Stimulated activated naive CD8-positive, alpha-beta T cell treated with anti-CD3 and anti-CD28 coated beads, Interleukin-15, Interleukin-2, amounts not matched to agents 100 ng/mL and 50 ng/mL, for 24 hours (primary cell): ENCODE results near the gene BTBD17.

ENCODE experiments used
- H3K27ac Mint-ChIP-seq: one replicate; pipeline ENCODE4 v1.8.0; 2021; ENCODE audit warnings: mild to moderate bottlenecking, mixed read lengths
- H3K27me3 Mint-ChIP-seq: one replicate; pipeline ENCODE4 v1.8.0; 2021; ENCODE audit warnings: mixed read lengths
- H3K36me3 Mint-ChIP-seq: one replicate; pipeline ENCODE4 v1.8.0; 2021; ENCODE audit warnings: low read depth, mixed read lengths
- H3K4me1 Mint-ChIP-seq: one replicate; pipeline ENCODE4 v1.8.0; 2021; ENCODE audit warnings: low read depth, mixed read lengths
- H3K4me3 Mint-ChIP-seq: one replicate; pipeline ENCODE4 v1.8.0; 2021; ENCODE audit warnings: mild to moderate bottlenecking, mixed read lengths
- H3K9me3 Mint-ChIP-seq: one replicate; pipeline ENCODE4 v1.8.0; 2021; ENCODE audit warnings: mixed read lengths

The BTBD17 gene

GRCh38 chr17:74339537-74340195, 22.0 kb downstream of the BTBD17 start:
- no peaks in the 10 kb centered on the region for H3K4me1 Mint-ChIP-seq
- no peaks in the 10 kb centered on the region for H3K9me3 Mint-ChIP-seq
- no peak overlapping the region for H3K4me3 Mint-ChIP-seq
- H3K27ac Mint-ChIP-seq, result no peak overlapping the region
- no peaks in the 10 kb centered on the region for H3K36me3 Mint-ChIP-seq
- no peaks in the 10 kb centered on the region for H3K27me3 Mint-ChIP-seq

GRCh38 chr17:74337834-74338500, 23.7 kb downstream of the BTBD17 start:
- H3K4me1 Mint-ChIP-seq, result no peaks in the 10 kb centered on the region
- no peak overlapping the region for H3K4me3 Mint-ChIP-seq
- H3K27me3 Mint-ChIP-seq, result no peaks in the 10 kb centered on the region
- H3K9me3 Mint-ChIP-seq, result no peaks in the 10 kb centered on the region
- H3K27ac Mint-ChIP-seq, result no peak overlapping the region
- no peaks in the 10 kb centered on the region for H3K36me3 Mint-ChIP-seq

- no peaks in the 10 kb centered on the region for H3K4me1 Mint-ChIP-seq
These were observed 25.4 kb downstream of the BTBD17 start for GRCh38 chr17:74336307-74336706.

GRCh38 chr17:74335529-74336062, 26.1 kb downstream of the BTBD17 start:
- Mint-ChIP-seq H3K36me3 (no peaks in the 10 kb centered on the region), H3K4me1 (no peaks in the 10 kb centered on the region), H3K4me3 (no peak overlapping the region), H3K9me3 (no peaks in the 10 kb centered on the region), H3K27me3 (no peaks in the 10 kb centered on the region), H3K27ac (no peak overlapping the region)

More at GRCh38 chr17:74336307-74336706, 25.4 kb downstream of the BTBD17 start:
- H3K27ac Mint-ChIP-seq, result no peak overlapping the region
- H3K9me3 Mint-ChIP-seq, result no peaks in the 10 kb centered on the region
- H3K4me3 Mint-ChIP-seq, result no peak overlapping the region
- H3K27me3 Mint-ChIP-seq, result no peaks in the 10 kb centered on the region
- no peaks in the 10 kb centered on the region for H3K36me3 Mint-ChIP-seq

GRCh38 chr17:74334393-74335039, 27.2 kb downstream of the BTBD17 start:
- Mint-ChIP-seq H3K4me1 (no peaks in the 10 kb centered on the region), H3K4me3 (no peak overlapping the region), H3K27ac (no peak overlapping the region), H3K27me3 (no peaks in the 10 kb centered on the region), H3K9me3 (no peaks in the 10 kb centered on the region), H3K36me3 (no peaks in the 10 kb centered on the region)

GRCh38 chr17:74332763-74333283, 28.8 kb downstream of the BTBD17 start:
- Mint-ChIP-seq H3K9me3 (no peaks in the 10 kb centered on the region), H3K27me3 (no peaks in the 10 kb centered on the region), H3K4me1 (no peaks in the 10 kb centered on the region), H3K27ac (no peak overlapping the region), H3K36me3 (no peaks in the 10 kb centered on the region), H3K4me3 (no peak overlapping the region)

- Mint-ChIP-seq H3K27ac (no peak overlapping the region), H3K4me3 (no peak overlapping the region), H3K4me1 (peaks cover 3% of the 10 kb centered on the region), H3K9me3 (no peaks in the 10 kb centered on the region), H3K36me3 (no peaks in the 10 kb centered on the region), H3K27me3 (no peaks in the 10 kb centered on the region)
These were observed 29.5 kb downstream of the BTBD17 start for GRCh38 chr17:74332017-74332650.

GRCh38 chr17:74330446-74330845, 31.2 kb downstream of the BTBD17 start:
- Mint-ChIP-seq H3K27ac (no peak overlapping the region), H3K4me1 (peaks cover 13% of the 10 kb centered on the region), H3K9me3 (no peaks in the 10 kb centered on the region), H3K36me3 (no peaks in the 10 kb centered on the region), H3K4me3 (no peak overlapping the region), H3K27me3 (peaks cover 6% of the 10 kb centered on the region)

GRCh38 chr17:74329378-74329777, 32.3 kb downstream of the BTBD17 start:
- Mint-ChIP-seq H3K36me3 (no peaks in the 10 kb centered on the region), H3K4me3 (no peak overlapping the region), H3K4me1 (peaks cover 18% of the 10 kb centered on the region), H3K27ac (no peak overlapping the region), H3K9me3 (no peaks in the 10 kb centered on the region), H3K27me3 (peaks cover 15% of the 10 kb centered on the region)

GRCh38 chr17:74328487-74328886, 33.2 kb downstream of the BTBD17 start:
- Mint-ChIP-seq H3K36me3 (no peaks in the 10 kb centered on the region), H3K27ac (no peak overlapping the region), H3K4me1 (peaks cover 18% of the 10 kb centered on the region), H3K9me3 (no peaks in the 10 kb centered on the region), H3K27me3 (peaks cover 19% of the 10 kb centered on the region), H3K4me3 (no peak overlapping the region)

- Mint-ChIP-seq H3K36me3 (no peaks in the 10 kb centered on the region), H3K4me1 (peaks cover 18% of the 10 kb centered on the region), H3K27ac (no peak overlapping the region), H3K27me3 (peaks cover 30% of the 10 kb centered on the region), H3K4me3 (peak overlapping the region; percentile 39), H3K9me3 (no peaks in the 10 kb centered on the region)
These were observed 35.2 kb downstream of the BTBD17 start for GRCh38 chr17:74326506-74326905.

- no peaks in the 10 kb centered on the region for H3K36me3 Mint-ChIP-seq
- peaks cover 32% of the 10 kb centered on the region for H3K27me3 Mint-ChIP-seq
- H3K27ac Mint-ChIP-seq, result no peak within 1 kb of the TSS
- no peaks in the 10 kb centered on the region for H3K9me3 Mint-ChIP-seq
- peak within 1 kb of the TSS; percentile 39 for H3K4me3 Mint-ChIP-seq
- H3K4me1 Mint-ChIP-seq, result peaks cover 18% of the 10 kb centered on the region
These were observed 35.8 kb downstream of the BTBD17 start, which contains the start of gene KIF19 for GRCh38 chr17:74325743-74326379. Gene KIF19 (plus strand): TSS chr17:74326226. CDS start chr17:74326350, 124 bp downstream.

GRCh38 chr17:74325376-74325742, 36.3 kb downstream of the BTBD17 start:
- Mint-ChIP-seq H3K27me3 (peaks cover 32% of the 10 kb centered on the region), H3K36me3 (no peaks in the 10 kb centered on the region), H3K4me1 (peaks cover 18% of the 10 kb centered on the region), H3K27ac (no peak overlapping the region), H3K4me3 (no peak overlapping the region), H3K9me3 (no peaks in the 10 kb centered on the region)

- Mint-ChIP-seq H3K4me3 (no peak overlapping the region), H3K4me1 (peaks cover 18% of the 10 kb centered on the region), H3K27me3 (peaks cover 32% of the 10 kb centered on the region), H3K27ac (no peak overlapping the region), H3K9me3 (no peaks in the 10 kb centered on the region), H3K36me3 (no peaks in the 10 kb centered on the region)
These were observed 37.1 kb downstream of the BTBD17 start for GRCh38 chr17:74324521-74324920.
